ENCODE results near the gene SMCR8. TPM values are rescaled to one million over a fixed set of nuclear protein-coding genes. Genes with fewer than 3 reads are reported as not detected.

SMCR8 gene
- total and polyA plus RNA-seq, 9 of the 15 experiments (the other 6 are each of a cell fraction or from before 2014, with no cell fraction given): 0.25 to 8.8 (median 4.9) TPM

GRCh38 chr17:18309202-18309601 lies 5.9 kb upstream of the SMCR8 start:
- Histone ChIP-seq H3K9me1 (ENCODE audit: control insufficient read depth, insufficient read depth, low read length) (no peaks in the 10 kb centered on the region), H3K4me2 (ENCODE audit: insufficient read depth, low read length) (no peak overlapping the region), H3K9ac (ENCODE audit: insufficient read depth in 1 of 2, low read depth in 2 of 2, low read length in 2 of 2) (no peak overlapping the region), H3K79me2 (ENCODE audit: control insufficient read depth, insufficient read depth, low read length) (peaks cover 40% of the 10 kb centered on the region), H3K4me1 (replicated peaks in 1 of 2; ENCODE audit: control insufficient read depth in 2 of 2, insufficient read depth in 2 of 2, low read length in 2 of 2) (peaks cover 0 to 3% of the 10 kb centered on the region in 2 experiments; a peak in 2 of 5 replicates), H3K27ac (ENCODE audit: extremely low read depth, low read depth, low read length) (no peak overlapping the region), H2AFZ (ENCODE audit: low read depth, low read length) (no peak overlapping the region), H4K20me1 (replicated peaks; ENCODE audit: control insufficient read depth, insufficient read depth, low read length) (no peaks in the 10 kb centered on the region), H3K27me3 (ENCODE audit: control insufficient read depth in 2 of 2, insufficient read depth in 2 of 2, low read length in 2 of 2) (no peaks in the 10 kb centered on the region), H3K4me3 (no peak overlapping the region), H3K9me3 (replicated peaks; ENCODE audit: control insufficient read depth, insufficient read depth, low read depth, low read length) (no peaks in the 10 kb centered on the region), H3K36me3 (ENCODE audit: control insufficient read depth, insufficient read depth, low read length) (peaks cover 59% of the 10 kb centered on the region)
- BruUV-seq (replicated peaks): no TSS peak
- ChIA-PET POLR2A (no interaction called here), CTCF (ENCODE audit: low intra/inter-chr PET ratio) (no interaction called here)
- intact Hi-C loops (cut with micrococcal nuclease): no loop called here
- FAIRE-seq: no peak
- ATAC-seq: no peak
- in situ Hi-C loops (cut with MboI): loop anchor here (5.0 kb wide), 1 partner anchor 37 kb away; no protein-coding TSS in a partner anchor
- no peak for DNase-seq (ENCODE audit: extremely low read depth in 1 of 4, low spot score in 3 of 4)
- TF ChIP-seq ZBTB7A (IDR thresholded peaks at IDR 0.05; ENCODE audit: borderline replicate concordance, control insufficient read depth, low read depth, low read length) (no peak), ZNF561 (CRISPR knock-in tag; conservative IDR thresholded peaks at IDR 0.05) (no peak), SMAD3 (CRISPR knock-in tag; conservative IDR thresholded peaks at IDR 0.05) (no peak), SNAPC5 (CRISPR knock-in tag; IDR thresholded peaks at IDR 0.05) (no peak)
- 95% methylated on average over 4 of the region's 4 CpGs for WGBS (ENCODE audit: insufficient coverage, low coverage, missing lambda C conversion rate)

GRCh38 chr17:18314059-18314730 lies 898 bp upstream of the SMCR8 start:
- peak overlapping the region; percentile 80 to 99 for H3K9ac ChIP-seq (ENCODE audit: insufficient read depth in 1 of 2, low read depth in 2 of 2, low read length in 2 of 2)
- TSS peak; percentile 59 for BruUV-seq (replicated peaks)
- in situ Hi-C loops (cut with MboI) (no loop called here), intact Hi-C loops (cut with micrococcal nuclease) (no loop called here)
- peaks cover 74% of the 10 kb centered on the region for H3K79me2 ChIP-seq (ENCODE audit: control insufficient read depth, insufficient read depth, low read length)
- peak overlapping the region; percentile 87 for H3K4me2 ChIP-seq (ENCODE audit: insufficient read depth, low read length)
- ChIA-PET CTCF (ENCODE audit: low intra/inter-chr PET ratio) (no interaction called here), POLR2A (interaction anchor here (0.6 to 0.9 kb wide), 3 partner anchors 10 to 55 kb away, joined by 3 read pairs; no protein-coding TSS in a partner anchor)
- peak overlapping the region; percentile 75 for H2AFZ ChIP-seq (ENCODE audit: low read depth, low read length)
- H3K4me3 ChIP-seq: peak overlapping the region; percentile 75
- WGBS (ENCODE audit: insufficient coverage, low coverage, missing lambda C conversion rate): 1% methylated on average over 24 of the region's 39 CpGs
- FAIRE-seq (no peak), DNase-seq (ENCODE audit: extremely low read depth in 1 of 4, low spot score in 3 of 4) (peak in 1 of 4 experiments; percentile 19), ATAC-seq (peak; percentile 12; the same call in 1 of the 3 replicates)
- peaks cover 8% of the 10 kb centered on the region; the same call in 1 of the 2 replicates for H4K20me1 ChIP-seq (replicated peaks; ENCODE audit: control insufficient read depth, insufficient read depth, low read length)
- peaks cover 3% of the 10 kb centered on the region for H3K9me1 ChIP-seq (ENCODE audit: control insufficient read depth, insufficient read depth, low read length)
- H3K36me3 ChIP-seq (ENCODE audit: control insufficient read depth, insufficient read depth, low read length): peaks cover 47% of the 10 kb centered on the region; the same call in 2 of the 3 replicates
- H3K27ac ChIP-seq (ENCODE audit: extremely low read depth, low read depth, low read length): peak overlapping the region; percentile 85
- peaks cover 16 to 26% of the 10 kb centered on the region in 2 experiments; a peak in 4 of 5 replicates for H3K4me1 ChIP-seq (replicated peaks in 1 of 2; ENCODE audit: control insufficient read depth in 2 of 2, insufficient read depth in 2 of 2, low read length in 2 of 2)
- no peaks in the 10 kb centered on the region for H3K27me3 ChIP-seq (ENCODE audit: control insufficient read depth in 2 of 2, insufficient read depth in 2 of 2, low read length in 2 of 2)
- no peaks in the 10 kb centered on the region for H3K9me3 ChIP-seq (replicated peaks; ENCODE audit: control insufficient read depth, insufficient read depth, low read depth, low read length)
- no peak for TF ChIP-seq ZFP1 (CRISPR knock-in tag; IDR thresholded peaks at IDR 0.05)
- TF ChIP-seq USF1 (CRISPR knock-in tag; IDR thresholded peaks at IDR 0.05): 0 out of 2 replicates have a peak, but pooled peaks have one; percentile 9
- peak; percentile 59; the same call in 1 of the 2 replicates for TF ChIP-seq KAT7 (CRISPR knock-in tag; IDR thresholded peaks at IDR 0.05; ENCODE audit: borderline replicate concordance)
- no peak for TF ChIP-seq CGGBP1 (CRISPR knock-in tag; IDR thresholded peaks at IDR 0.05)
- 0 out of 2 replicates have a peak, but pooled peaks have one; percentile 3 for TF ChIP-seq NKRF (IDR thresholded peaks at IDR 0.05; ENCODE audit: borderline replicate concordance)
- TF ChIP-seq ZNF77 (CRISPR knock-in tag; IDR thresholded peaks at IDR 0.05): no peak
- 0 out of 2 replicates have a peak, but pooled peaks have one; percentile 4 for TF ChIP-seq MXI1 (IDR thresholded peaks at IDR 0.05; ENCODE audit: low read depth, low read length)

Measured in K562 (cell line).